H9 (cell line): ENCODE measurements around the gene SAMD14. TPM values are rescaled to one million over a fixed set of nuclear protein-coding genes. Genes with fewer than 3 reads are reported as not detected.

Experiments
- DNase-seq: peaks from one replicate; pipeline ENCODE4 v3.0.0-alpha.2; 2017
- H2AFZ ChIP-seq: one replicate; pipeline ENCODE4 v1.6.1; 2013; ENCODE audit warnings: mild to moderate bottlenecking, low read length, control low read depth, moderate library complexity
- H2AK5ac ChIP-seq: 2 replicates; pipeline ENCODE4 v1.6.1; 2013; ENCODE audit warnings: low read length, control low read depth, mixed read lengths; ENCODE audit not compliant: insufficient read length
- H2BK120ac ChIP-seq: one replicate; pipeline ENCODE4 v1.6.1; 2013; ENCODE audit warnings: low read depth, mild to moderate bottlenecking, low read length, control low read depth, inconsistent platforms; ENCODE audit not compliant: poor library complexity, severe bottlenecking
- H2BK12ac ChIP-seq: 2 replicates; pipeline ENCODE4 v1.6.1; 2013; ENCODE audit warnings: low read length, control low read depth, mixed read lengths, low read depth; ENCODE audit not compliant: insufficient read length
- H2BK15ac ChIP-seq: 2 replicates; pipeline ENCODE4 v1.6.1; 2013; ENCODE audit warnings: low read depth, low read length, control low read depth
- H2BK20ac ChIP-seq: one replicate; pipeline ENCODE4 v1.6.1; 2013; ENCODE audit warnings: low read depth, mild to moderate bottlenecking, low read length, control low read depth, inconsistent platforms; ENCODE audit not compliant: poor library complexity, severe bottlenecking
- H2BK5ac ChIP-seq: 2 replicates; pipeline ENCODE4 v1.6.1; 2013; ENCODE audit warnings: low read length, control low read depth, mixed read lengths; ENCODE audit not compliant: insufficient read length
- H3K14ac ChIP-seq: 2 replicates; pipeline ENCODE4 v1.6.1; 2013; ENCODE audit warnings: low read length, control low read depth; ENCODE audit not compliant: insufficient read depth
- H3K18ac ChIP-seq: 2 replicates; pipeline ENCODE4 v1.6.1; 2013; ENCODE audit warnings: low read depth, mild to moderate bottlenecking, mixed read lengths, low read length, control low read depth; ENCODE audit not compliant: insufficient read length
- H3K23ac ChIP-seq: 2 replicates; pipeline ENCODE4 v1.6.1; 2013; ENCODE audit warnings: low read length, control low read depth, mixed read lengths, low read depth; ENCODE audit not compliant: insufficient read length
- H3K23me2 ChIP-seq: 2 replicates; pipeline ENCODE4 v1.6.1; 2013; ENCODE audit warnings: low read depth, mild to moderate bottlenecking, mixed read lengths, low read length, control low read depth; ENCODE audit not compliant: insufficient read length, poor library complexity, severe bottlenecking
- H3K27ac ChIP-seq: 2 replicates; pipeline ENCODE4 v1.5.1; 2013; ENCODE audit warnings: low read length, control low read depth, mixed read lengths, low read depth; ENCODE audit not compliant: insufficient read length
- H3K27me3 ChIP-seq: 2 replicates; pipeline ENCODE4 v1.6.1; 2013; ENCODE audit warnings: low read length, control low read depth, inconsistent platforms; ENCODE audit not compliant: insufficient read depth
- H3K4ac ChIP-seq: 2 replicates; pipeline ENCODE4 v1.6.1; 2013; ENCODE audit warnings: low read depth, mild to moderate bottlenecking, control low read depth, inconsistent platforms, low read length, moderate library complexity
- H3K4me1 ChIP-seq: 2 replicates; pipeline ENCODE4 v1.6.1; 2013; ENCODE audit warnings: low read length, control low read depth, inconsistent platforms; ENCODE audit not compliant: insufficient read depth
- H3K4me2 ChIP-seq: 2 replicates; pipeline ENCODE4 v1.6.1; 2013; ENCODE audit warnings: low read length, control low read depth, mixed read lengths; ENCODE audit not compliant: insufficient read length, insufficient read depth
- H3K56ac ChIP-seq: 2 replicates; pipeline ENCODE4 v1.6.1; 2013; ENCODE audit warnings: low read depth, mild to moderate bottlenecking, mixed read lengths, low read length, control low read depth; ENCODE audit not compliant: insufficient read length
- H3K79me1 ChIP-seq: 2 replicates; pipeline ENCODE4 v1.6.1; 2013; ENCODE audit warnings: low read depth, mild to moderate bottlenecking, moderate library complexity, low read length, control low read depth, inconsistent platforms; ENCODE audit not compliant: insufficient read depth, poor library complexity, severe bottlenecking
- H3K79me2 ChIP-seq: 2 replicates; pipeline ENCODE4 v1.6.1; 2013; ENCODE audit warnings: low read length, control low read depth, inconsistent platforms; ENCODE audit not compliant: insufficient read depth
- H3K9ac ChIP-seq: 2 replicates; pipeline ENCODE4 v1.6.1; 2013; ENCODE audit warnings: low read length, control low read depth, mixed read lengths; ENCODE audit not compliant: insufficient read length; ENCODE audit errors: extremely low read depth
- H3K9me3 ChIP-seq: one replicate; pipeline ENCODE4 v1.6.1; 2013; ENCODE audit warnings: low read depth, low read length, inconsistent platforms; ENCODE audit not compliant: control insufficient read depth
- H3T11ph ChIP-seq: one replicate; pipeline ENCODE4 v1.6.1; 2013; ENCODE audit warnings: mild to moderate bottlenecking, low read length, control low read depth, inconsistent platforms
- H4K20me1 ChIP-seq: one replicate; pipeline ENCODE4 v1.6.1; 2013; ENCODE audit not compliant: control insufficient read depth, insufficient read length, insufficient read depth
- H4K5ac ChIP-seq: 2 replicates; pipeline ENCODE4 v1.6.1; 2013; ENCODE audit warnings: low read depth, mild to moderate bottlenecking, mixed read lengths, low read length, control low read depth; ENCODE audit not compliant: insufficient read length
- H4K8ac ChIP-seq: replicated peaks from 2 replicates; pipeline ENCODE4 v1.6.1; 2013; ENCODE audit warnings: low read length, control low read depth, mixed read lengths, low read depth; ENCODE audit not compliant: insufficient read length
- H4K91ac ChIP-seq: 2 replicates; pipeline ENCODE4 v1.6.1; 2013; ENCODE audit warnings: low read depth, mild to moderate bottlenecking, moderate library complexity, mixed read lengths, low read length, control low read depth; ENCODE audit not compliant: insufficient read length
- H3K27ac Mint-ChIP-seq, 3 experiments: 2 replicates in 2 of 3; 3 replicates in 1 of 3; pipeline ENCODE4 v1.8.0; 2020 to 2021; ENCODE audit warnings: mixed read lengths in 3 of 3, mild to moderate bottlenecking in 1 of 3, moderate library complexity in 1 of 3
- H3K27me3 Mint-ChIP-seq: 2 replicates; pipeline ENCODE4 v1.8.0; 2021; ENCODE audit warnings: low read depth, mild to moderate bottlenecking, moderate library complexity, mixed read lengths
- H3K36me3 Mint-ChIP-seq, 3 experiments: 2 replicates in 2 of 3; 3 replicates in 1 of 3; pipeline ENCODE4 v1.8.0; 2020 to 2021; ENCODE audit warnings: low read depth in 3 of 3, mixed read lengths in 3 of 3; ENCODE audit not compliant: insufficient read depth in 1 of 3
- H3K4me1 Mint-ChIP-seq, 2 experiments: 2 replicates each; pipeline ENCODE4 v1.8.0; 2020; ENCODE audit warnings: mixed read lengths in 2 of 2
- H3K4me3 Mint-ChIP-seq, 2 experiments: 2 replicates in 1 of 2; 3 replicates in 1 of 2; pipeline ENCODE4 v1.8.0; 2020 to 2021; ENCODE audit warnings: mild to moderate bottlenecking in 2 of 2, mixed read lengths in 2 of 2, moderate library complexity in 1 of 2
- H3K9me3 Mint-ChIP-seq, 2 experiments: 2 replicates in 1 of 2; 3 replicates in 1 of 2; pipeline ENCODE4 v1.8.0; 2020; ENCODE audit warnings: mild to moderate bottlenecking in 2 of 2, mixed read lengths in 2 of 2, moderate library complexity in 1 of 2
- WGBS: extraction: QIAGEN DNeasy Blood & Tissue Kit; methylation state at CpG from one replicate; pipeline ENCODE4 v1.1.7; 2013; ENCODE audit warnings: missing lambda C conversion rate, low lambda C conversion rate, mixed read lengths; ENCODE audit not compliant: insufficient read length; ENCODE audit errors: extremely low coverage; 5-methylcytosine and 5-hydroxymethylcytosine counted together
- total RNA-seq: library from RNA; stranded (reverse); gene quantifications from 2 replicates; pipeline ENCODE4 v1.2.1, GENCODE V29; 2021
- TF ChIP-seq, protein P1 (sequence below): fragments of 200-600 bp; sonication (generic); conservative IDR thresholded peaks from 3 replicates; pipeline ENCODE4 v1.8.0; 2021; ENCODE audit warnings: antibody characterized with exemption, mild to moderate bottlenecking

SAMD14 gene
- total RNA-seq, 1 experiment from 2014 or later: 5.9 TPM

DNA sequence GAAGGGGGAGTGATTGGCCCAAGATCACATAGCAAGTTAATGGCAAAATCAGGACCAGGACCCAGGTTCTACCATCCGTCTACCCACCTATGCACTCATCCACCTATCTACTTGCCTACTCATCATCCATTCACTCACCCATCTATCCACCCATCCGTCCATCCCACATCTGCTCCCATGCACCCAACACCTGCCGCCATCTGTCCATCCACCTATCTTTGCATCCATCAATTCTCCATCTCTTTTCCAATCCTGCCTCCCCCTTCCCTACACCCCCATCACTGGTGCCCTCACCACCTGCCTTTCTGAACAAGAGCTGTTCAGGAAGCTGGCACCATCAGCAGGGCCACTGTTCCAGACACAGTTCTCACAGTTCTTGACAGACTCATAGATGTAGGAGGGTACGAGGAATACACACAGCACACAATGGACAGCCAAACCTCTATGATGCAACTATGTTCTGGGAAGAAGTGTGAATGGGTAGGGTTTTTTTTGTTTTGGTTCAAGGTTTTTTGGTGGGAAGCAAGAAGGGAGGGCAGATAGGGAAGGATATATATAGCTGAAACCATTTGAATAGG is 4.5 kb downstream of the SAMD14 start:
- Histone ChIP-seq H3K27ac (no peak overlapping the region), H2BK120ac (no peak overlapping the region), H3K4ac (no peak overlapping the region), H3K9ac (no peak overlapping the region), H3K56ac (no peak overlapping the region), H3K79me1 (no peaks in the 10 kb centered on the region), H2AFZ (no peak overlapping the region), H2BK20ac (no peak overlapping the region), H3K9me3 (no peaks in the 10 kb centered on the region), H3K23me2 (peaks cover 8% of the 10 kb centered on the region), H3K14ac (no peak overlapping the region), H3T11ph (no peak overlapping the region), H3K23ac (no peak overlapping the region), H2BK5ac (no peak overlapping the region), H4K91ac (no peak overlapping the region), H2AK5ac (no peak overlapping the region), H3K4me2 (no peak overlapping the region), H3K79me2 (no peaks in the 10 kb centered on the region), H3K4me1 (peaks cover 3% of the 10 kb centered on the region; the same call in 1 of the 2 replicates), H3K18ac (no peak overlapping the region), H3K27me3 (no peaks in the 10 kb centered on the region; the same call in 1 of the 2 replicates), H2BK15ac (no peak overlapping the region), H4K5ac (no peak overlapping the region), H4K8ac (no peak overlapping the region), H4K20me1 (no peaks in the 10 kb centered on the region), H2BK12ac (no peak overlapping the region)
- WGBS: no CpG with 5 or more reads among the region's 4 CpGs
- peaks cover 0 to 2% (median 0%) of the 10 kb centered on the region in 3 experiments; a peak in 1 of 7 replicates for H3K36me3 Mint-ChIP-seq
- no peak overlapping the region for H3K27ac Mint-ChIP-seq
- no peaks in the 10 kb centered on the region for H3K9me3 Mint-ChIP-seq
- TF ChIP-seq, protein P1, sequence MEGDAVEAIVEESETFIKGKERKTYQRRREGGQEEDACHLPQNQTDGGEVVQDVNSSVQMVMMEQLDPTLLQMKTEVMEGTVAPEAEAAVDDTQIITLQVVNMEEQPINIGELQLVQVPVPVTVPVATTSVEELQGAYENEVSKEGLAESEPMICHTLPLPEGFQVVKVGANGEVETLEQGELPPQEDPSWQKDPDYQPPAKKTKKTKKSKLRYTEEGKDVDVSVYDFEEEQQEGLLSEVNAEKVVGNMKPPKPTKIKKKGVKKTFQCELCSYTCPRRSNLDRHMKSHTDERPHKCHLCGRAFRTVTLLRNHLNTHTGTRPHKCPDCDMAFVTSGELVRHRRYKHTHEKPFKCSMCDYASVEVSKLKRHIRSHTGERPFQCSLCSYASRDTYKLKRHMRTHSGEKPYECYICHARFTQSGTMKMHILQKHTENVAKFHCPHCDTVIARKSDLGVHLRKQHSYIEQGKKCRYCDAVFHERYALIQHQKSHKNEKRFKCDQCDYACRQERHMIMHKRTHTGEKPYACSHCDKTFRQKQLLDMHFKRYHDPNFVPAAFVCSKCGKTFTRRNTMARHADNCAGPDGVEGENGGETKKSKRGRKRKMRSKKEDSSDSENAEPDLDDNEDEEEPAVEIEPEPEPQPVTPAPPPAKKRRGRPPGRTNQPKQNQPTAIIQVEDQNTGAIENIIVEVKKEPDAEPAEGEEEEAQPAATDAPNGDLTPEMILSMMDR: no peak
- H3K4me1 Mint-ChIP-seq: peaks cover 35 to 54% of the 10 kb centered on the region in 2 experiments
- no peak for DNase-seq
- no peak overlapping the region; a peak in 1 of 5 replicates for H3K4me3 Mint-ChIP-seq
- peaks cover 36% of the 10 kb centered on the region for H3K27me3 Mint-ChIP-seq
